ENCODE data around the gene SLC16A10. TPM values are rescaled to one million over a fixed set of nuclear protein-coding genes. Genes with fewer than 3 reads are reported as not detected.
"Not testable (repeated sequence)": the region's sequence is repeated elsewhere in the genome, so short reads cannot be mapped to it uniquely, and the experiment has no call there.

SLC16A10 gene, protein sequence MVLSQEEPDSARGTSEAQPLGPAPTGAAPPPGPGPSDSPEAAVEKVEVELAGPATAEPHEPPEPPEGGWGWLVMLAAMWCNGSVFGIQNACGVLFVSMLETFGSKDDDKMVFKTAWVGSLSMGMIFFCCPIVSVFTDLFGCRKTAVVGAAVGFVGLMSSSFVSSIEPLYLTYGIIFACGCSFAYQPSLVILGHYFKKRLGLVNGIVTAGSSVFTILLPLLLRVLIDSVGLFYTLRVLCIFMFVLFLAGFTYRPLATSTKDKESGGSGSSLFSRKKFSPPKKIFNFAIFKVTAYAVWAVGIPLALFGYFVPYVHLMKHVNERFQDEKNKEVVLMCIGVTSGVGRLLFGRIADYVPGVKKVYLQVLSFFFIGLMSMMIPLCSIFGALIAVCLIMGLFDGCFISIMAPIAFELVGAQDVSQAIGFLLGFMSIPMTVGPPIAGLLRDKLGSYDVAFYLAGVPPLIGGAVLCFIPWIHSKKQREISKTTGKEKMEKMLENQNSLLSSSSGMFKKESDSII
- polyA plus RNA-seq (ENCODE audit: insufficient read length), result 4.4 TPM

GRCh38 chr6:111087106-111087835 lies at the start of gene SLC16A10:
TSS of gene SLC16A10 (plus strand) at chr6:111087503. CDS start at chr6:111087753, 250 bp downstream.
- peak; percentile 16 for DNase-seq (ENCODE audit: low read depth)

DNA sequence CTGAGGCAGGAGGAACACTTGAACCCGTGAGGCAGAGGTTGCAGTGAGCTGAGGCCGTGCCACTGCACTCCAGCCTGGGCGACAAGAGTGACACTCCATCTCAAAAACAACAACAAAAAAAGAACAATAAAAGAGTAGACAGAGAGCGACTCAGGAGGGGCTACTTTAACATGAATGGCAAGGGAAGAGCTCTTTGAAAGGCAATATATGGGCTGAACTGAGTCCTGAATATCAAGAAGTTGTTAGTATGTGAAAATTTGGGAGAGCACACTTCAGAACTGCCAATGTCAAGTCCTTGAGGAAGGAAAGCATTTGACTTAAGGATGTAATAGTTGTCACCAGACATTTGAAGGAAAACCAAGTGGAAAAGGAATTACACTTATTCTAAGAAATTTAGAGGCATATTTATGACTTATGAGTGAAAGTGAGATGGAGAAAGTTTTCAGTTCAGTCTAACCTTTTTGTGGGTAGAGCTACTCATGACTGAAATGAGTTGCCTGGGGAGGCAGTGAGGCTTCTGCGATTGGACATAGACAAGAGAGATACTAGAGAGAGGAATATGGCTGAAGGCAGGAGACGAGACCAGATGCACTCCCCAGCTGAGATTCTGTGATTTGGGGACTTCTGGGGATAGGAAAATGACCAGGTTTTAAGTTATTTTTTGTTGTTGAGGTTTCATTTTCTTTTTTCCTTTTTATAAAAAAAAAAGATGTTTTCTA lies 48.6 kb upstream of the SLC16A10 start:
- no peak for DNase-seq (ENCODE audit: low read depth)

- DNase-seq (ENCODE audit: low read depth), result no peak
Observed at GRCh38 chr6:111041917-111042316, 45.4 kb upstream of the SLC16A10 start.

GRCh38 chr6:111047244-111047643 lies 40.1 kb upstream of the SLC16A10 start:
- no peak for DNase-seq (ENCODE audit: low read depth)

DNA sequence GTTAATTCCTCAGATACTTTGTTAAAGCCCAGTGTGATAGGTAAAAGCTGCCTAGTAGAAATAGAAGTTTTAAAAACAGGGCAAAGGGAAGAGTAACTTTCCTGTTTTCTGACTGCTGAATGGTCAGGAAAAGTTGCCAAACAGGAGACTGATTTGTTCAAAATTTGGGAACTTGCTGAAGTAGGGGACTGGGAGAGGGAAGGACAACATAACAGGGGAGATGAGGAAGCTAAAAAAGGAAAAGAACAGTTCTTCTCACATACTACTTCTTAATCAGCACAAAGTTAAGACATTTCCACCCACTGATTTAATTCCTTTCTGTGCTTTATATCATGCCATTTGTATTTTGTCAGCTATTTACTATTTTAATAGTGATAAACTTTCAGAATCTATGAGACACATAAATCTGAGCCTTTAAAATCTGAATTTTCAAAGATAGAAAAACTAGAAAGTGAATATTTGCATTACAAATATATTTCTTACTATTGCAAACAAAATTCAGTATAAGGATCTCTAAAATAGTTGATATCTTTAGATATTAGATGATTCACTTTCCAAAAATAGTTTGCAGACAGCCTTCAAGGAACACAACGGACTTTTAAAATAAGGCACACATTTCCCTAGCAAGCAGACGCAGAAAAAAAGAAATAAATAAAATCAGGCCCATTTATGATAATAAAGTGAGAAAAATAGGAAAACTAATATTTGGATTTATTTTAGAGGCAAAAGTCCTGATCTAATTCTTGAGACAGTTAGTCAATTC lies 36.9 kb upstream of the SLC16A10 start:
- DNase-seq (ENCODE audit: low read depth), result no peak

DNA sequence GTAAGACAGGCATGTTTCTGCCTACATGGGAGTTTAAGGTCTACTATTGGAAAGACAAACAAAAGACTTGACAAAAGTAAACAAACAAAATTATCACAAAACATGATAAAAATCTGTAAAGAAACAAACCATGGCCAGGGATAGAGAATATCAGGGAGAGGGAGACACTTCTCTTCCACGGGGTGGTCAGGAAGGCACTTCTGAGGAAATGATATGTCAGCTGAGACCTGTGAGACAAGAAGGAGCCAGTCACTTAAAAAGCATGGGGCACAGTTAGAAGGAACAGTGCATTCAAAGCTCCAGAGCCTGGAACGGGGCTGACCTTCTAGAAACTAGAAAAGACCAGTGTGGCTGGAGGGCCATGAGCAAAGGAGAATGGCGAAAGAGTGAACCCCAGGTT lies 35.1 kb upstream of the SLC16A10 start:
- DNase-seq (ENCODE audit: low read depth), result no peak

- no peak for DNase-seq (ENCODE audit: low read depth)
Observed at GRCh38 chr6:111057074-111057752, 30.1 kb upstream of the SLC16A10 start.

DNA sequence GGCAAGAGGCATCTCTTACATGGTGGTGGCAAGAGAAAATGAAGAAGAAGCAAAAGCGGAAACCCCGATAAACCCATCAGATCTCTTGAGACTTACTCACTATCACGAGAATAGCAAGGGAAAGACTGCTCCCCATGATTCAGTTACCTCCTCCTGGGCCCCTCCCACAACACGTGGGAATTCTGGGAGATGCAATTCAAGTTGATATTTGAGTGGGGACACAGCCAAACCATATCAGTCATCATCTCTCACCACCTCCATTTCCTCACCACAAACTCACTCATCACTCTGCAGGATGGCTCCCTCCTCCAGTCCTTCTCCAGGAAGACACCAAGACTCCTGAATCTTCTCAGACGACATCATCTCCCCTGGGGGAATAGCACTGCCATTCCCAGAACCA lies 25.8 kb upstream of the SLC16A10 start:
- DNase-seq (ENCODE audit: low read depth), result no peak

GRCh38 chr6:111061985-111062384 lies 25.3 kb upstream of the SLC16A10 start:
- not testable (repeated sequence) for DNase-seq (ENCODE audit: low read depth)

- not testable (repeated sequence) for DNase-seq (ENCODE audit: low read depth)
Observed at GRCh38 chr6:111062860-111063259, 24.4 kb upstream of the SLC16A10 start.

DNA sequence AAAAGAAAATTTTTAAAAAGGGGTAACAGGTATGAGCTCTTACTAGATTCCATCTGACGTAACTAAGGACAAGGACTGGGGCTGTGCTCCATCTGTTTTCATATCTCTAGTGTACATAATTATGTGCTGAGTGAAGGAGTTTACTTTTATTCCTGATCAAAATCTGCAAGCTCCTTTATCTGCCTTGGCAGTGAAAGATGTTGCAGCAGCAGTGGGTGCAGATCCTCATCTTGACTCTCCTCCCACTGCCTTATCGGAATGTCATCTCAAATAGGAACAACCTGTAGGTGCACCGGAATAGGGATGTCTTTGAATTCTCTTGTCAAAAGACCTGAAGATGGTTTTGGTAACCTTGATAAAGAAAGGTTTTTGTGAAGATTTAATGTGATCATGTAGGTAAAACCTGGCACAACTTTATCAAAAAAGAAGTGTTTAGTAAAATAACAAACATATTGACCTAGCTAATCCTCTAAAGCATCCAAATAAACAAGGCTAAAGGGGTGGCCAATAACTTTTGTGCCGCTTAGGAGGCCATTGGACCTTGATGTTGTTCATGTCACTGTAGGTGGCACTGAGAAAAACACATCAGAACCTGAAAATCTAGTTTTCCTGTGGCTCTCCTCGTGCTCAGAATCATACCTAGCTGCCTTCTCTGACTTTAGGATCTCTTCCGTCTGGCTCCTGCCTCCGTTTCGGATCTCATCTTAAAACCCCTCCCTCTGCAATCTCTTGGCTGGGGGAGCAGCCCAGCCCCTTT lies 19.0 kb upstream of the SLC16A10 start:
- DNase-seq (ENCODE audit: low read depth), result no peak

- DNase-seq (ENCODE audit: low read depth), result no peak
Observed at GRCh38 chr6:111068866-111069234, 18.5 kb upstream of the SLC16A10 start.

GRCh38 chr6:111069382-111070104 lies 17.8 kb upstream of the SLC16A10 start:
- no peak for DNase-seq (ENCODE audit: low read depth)

DNA sequence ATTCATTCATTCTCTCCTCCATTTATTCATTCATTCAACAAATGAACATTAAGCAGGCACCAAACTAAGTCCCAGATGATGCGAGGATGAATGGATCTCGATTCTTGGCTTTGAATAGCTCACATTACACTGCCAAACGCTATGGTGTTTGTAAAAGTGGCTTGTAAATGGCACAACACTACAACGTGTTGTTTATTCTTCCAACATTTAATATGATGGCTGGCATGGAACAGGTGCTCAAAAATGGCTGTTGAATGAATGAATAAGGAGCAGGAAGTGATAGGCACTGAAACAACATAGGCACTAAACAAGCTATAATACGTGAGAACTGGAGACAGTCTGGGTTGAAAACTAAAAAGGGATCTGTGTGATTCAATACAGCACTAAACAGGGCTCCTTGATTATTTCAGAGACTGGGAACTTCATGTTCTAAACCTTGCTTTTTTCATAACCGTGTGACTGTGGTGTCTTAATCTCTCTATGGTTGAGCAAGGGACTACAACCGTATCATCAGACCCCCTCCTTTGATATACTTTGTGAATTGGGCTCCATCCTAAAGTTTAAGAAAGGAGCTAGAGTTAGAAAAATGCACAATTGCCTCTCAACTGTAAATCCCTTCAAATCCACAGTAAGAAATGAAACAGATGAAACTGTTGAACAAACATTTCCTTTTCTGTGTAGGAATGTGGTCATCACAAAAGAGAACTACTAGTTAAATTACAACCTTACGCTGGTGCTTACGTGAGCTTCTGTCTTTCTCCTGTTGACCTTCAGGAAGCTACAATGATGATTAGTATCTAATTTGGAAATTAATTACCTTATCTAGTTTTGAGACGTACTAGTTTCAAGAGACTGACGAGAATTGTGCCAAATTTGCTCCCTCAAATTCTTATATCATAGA lies 16.9 kb upstream of the SLC16A10 start:
- no peak for DNase-seq (ENCODE audit: low read depth)

DNA sequence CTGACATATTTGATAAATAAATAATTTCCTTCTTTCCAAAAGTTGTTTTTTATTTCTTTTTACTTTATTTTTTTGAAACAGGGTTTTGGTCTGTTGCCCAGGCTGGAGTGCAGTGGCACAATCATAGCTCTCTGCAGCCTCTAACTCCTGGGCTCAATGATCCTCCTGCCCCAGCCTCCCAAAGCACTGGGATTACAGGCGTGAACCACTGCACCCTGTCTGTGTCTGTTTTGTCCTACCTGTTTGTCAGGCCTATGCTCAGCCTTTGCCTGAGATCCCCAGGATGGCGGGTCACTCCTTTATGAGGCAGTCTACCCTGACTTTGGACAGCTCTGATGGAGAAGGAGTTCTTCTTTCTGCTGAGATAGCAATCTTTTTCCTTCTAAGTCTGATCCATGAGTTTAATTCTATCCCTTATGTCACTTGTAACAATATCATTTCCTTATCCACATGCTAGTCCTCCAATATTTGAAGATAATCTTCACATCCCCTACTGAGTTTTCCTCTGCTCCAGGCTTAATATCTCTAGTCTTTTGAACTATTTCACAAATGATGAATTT lies 14.4 kb upstream of the SLC16A10 start:
- DNase-seq (ENCODE audit: low read depth), result no peak

DNA sequence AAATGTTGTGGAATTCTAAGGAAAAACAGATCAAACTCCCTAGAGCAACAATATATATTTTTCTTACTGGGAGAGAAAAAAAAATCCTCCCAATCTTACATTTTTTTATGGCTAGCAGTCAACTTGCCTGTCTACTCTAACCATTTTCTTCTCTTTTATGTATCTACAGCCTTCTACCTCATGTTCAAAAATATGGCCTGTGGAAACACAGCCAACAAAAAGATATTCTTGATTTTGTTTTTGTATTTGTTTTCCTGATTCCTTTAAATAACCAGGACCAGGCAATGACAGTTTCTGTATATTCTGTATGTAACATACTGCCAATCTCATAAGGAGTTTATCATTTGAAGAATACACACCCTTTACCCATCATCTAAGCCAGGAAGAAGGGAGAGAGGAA lies 13.0 kb upstream of the SLC16A10 start:
- no peak for DNase-seq (ENCODE audit: low read depth)

- DNase-seq (ENCODE audit: low read depth), result no peak
Observed at GRCh38 chr6:111076024-111076695, 11.1 kb upstream of the SLC16A10 start.
